Measurements from ENCODE around the gene NNT. TPM values are rescaled to one million over a fixed set of nuclear protein-coding genes. Genes with fewer than 3 reads are reported as not detected.
A peak's percentile ranks its signal among the peaks of the same experiment; 100 is the strongest.

NNT gene
- total and polyA plus RNA-seq, 9 of the 15 experiments (the other 6 are each of a cell fraction or from before 2014, with no cell fraction given): 21.9 to 68.6 (median 42.2) TPM

- TF ChIP-seq TCF15 (CRISPR knock-in tag; IDR thresholded peaks at IDR 0.05) (0 out of 2 replicates have a peak, but pooled peaks have one; percentile 27), ZNF197 (CRISPR knock-in tag; IDR thresholded peaks at IDR 0.05; ENCODE audit: low read depth) (peak; percentile 76; the same call in 1 of the 2 replicates), RBBP5 (IDR thresholded peaks at IDR 0.05; ENCODE audit: borderline replicate concordance, insufficient read depth, low read length, poor library complexity, severe bottlenecking) (peak; percentile 79), MGA (IDR thresholded peaks at IDR 0.05) (peak; percentile 78), ETS1 (conservative IDR thresholded peaks at IDR 0.05; ENCODE audit: control insufficient read depth, low read depth, low read length) (peak; percentile 30; the same call in 1 of the 2 replicates), HMGN3 (IDR thresholded peaks at IDR 0.05; ENCODE audit: borderline replicate concordance, extremely low read depth, insufficient read length, low read depth, low read length) (peak; percentile 29), IRF1 (CRISPR knock-in tag; IDR thresholded peaks at IDR 0.05; ENCODE audit: borderline replicate concordance) (no peak), BRD9 (IDR thresholded peaks at IDR 0.05; ENCODE audit: low read depth, partially characterized antibody) (peak; percentile 20), DIDO1 (tag; IDR thresholded peaks at IDR 0.05; ENCODE audit: low read depth) (peak; percentile 57; the same call in 1 of the 2 replicates)
Measured at GRCh38 chr5:43556857-43557542, 46.0 kb upstream of the NNT start, which contains the start of gene PAIP1 (continued).

Measured in K562 (cell line).